Gastrocnemius medialis (tissue), 4 donors: ENCODE measurements around the gene KDM2B.

Source experiments
- POLR2A ChIP-seq, 2 donors: fragments of 450-650 bp; IDR thresholded peaks; one replicate each; pipeline ENCODE4 v1.6.1; 2017; ENCODE audit warnings: antibody characterized with exemption in 2 of 2, mild to moderate bottlenecking in 2 of 2, moderate library complexity in 2 of 2
- TF ChIP-seq, protein P1 (sequence below), 5 experiments: fragments of 450-650 bp in 3 of 5; fragments of 200-600 bp in 2 of 5; sonication (generic) in 2 of 5; IDR thresholded peaks in 4 of 5; conservative IDR thresholded peaks in 1 of 5; 1 replicate in 4 of 5; 2 replicates in 1 of 5; pipeline ENCODE4 v1.5.1; 2016 to 2019; ENCODE audit warnings: antibody characterized with exemption in 5 of 5, mild to moderate bottlenecking in 3 of 5, moderate library complexity in 3 of 5

- TF ChIP-seq, protein P1, sequence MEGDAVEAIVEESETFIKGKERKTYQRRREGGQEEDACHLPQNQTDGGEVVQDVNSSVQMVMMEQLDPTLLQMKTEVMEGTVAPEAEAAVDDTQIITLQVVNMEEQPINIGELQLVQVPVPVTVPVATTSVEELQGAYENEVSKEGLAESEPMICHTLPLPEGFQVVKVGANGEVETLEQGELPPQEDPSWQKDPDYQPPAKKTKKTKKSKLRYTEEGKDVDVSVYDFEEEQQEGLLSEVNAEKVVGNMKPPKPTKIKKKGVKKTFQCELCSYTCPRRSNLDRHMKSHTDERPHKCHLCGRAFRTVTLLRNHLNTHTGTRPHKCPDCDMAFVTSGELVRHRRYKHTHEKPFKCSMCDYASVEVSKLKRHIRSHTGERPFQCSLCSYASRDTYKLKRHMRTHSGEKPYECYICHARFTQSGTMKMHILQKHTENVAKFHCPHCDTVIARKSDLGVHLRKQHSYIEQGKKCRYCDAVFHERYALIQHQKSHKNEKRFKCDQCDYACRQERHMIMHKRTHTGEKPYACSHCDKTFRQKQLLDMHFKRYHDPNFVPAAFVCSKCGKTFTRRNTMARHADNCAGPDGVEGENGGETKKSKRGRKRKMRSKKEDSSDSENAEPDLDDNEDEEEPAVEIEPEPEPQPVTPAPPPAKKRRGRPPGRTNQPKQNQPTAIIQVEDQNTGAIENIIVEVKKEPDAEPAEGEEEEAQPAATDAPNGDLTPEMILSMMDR (IDR thresholded peaks at IDR 0.05 in 4 of 5, conservative IDR thresholded peaks at IDR 0.05 in 1 of 5), result no peak
- no peak for TF ChIP-seq POLR2A (IDR thresholded peaks at IDR 0.05)
These were observed at the start of gene KDM2B for GRCh38 chr12:121580959-121581685.
